ENCODE data around the gene SRSF1.
"Not testable (repeated sequence)": the region's sequence is repeated elsewhere in the genome, so short reads cannot be mapped to it uniquely, and the experiment has no call there.

SRSF1 gene

DNA sequence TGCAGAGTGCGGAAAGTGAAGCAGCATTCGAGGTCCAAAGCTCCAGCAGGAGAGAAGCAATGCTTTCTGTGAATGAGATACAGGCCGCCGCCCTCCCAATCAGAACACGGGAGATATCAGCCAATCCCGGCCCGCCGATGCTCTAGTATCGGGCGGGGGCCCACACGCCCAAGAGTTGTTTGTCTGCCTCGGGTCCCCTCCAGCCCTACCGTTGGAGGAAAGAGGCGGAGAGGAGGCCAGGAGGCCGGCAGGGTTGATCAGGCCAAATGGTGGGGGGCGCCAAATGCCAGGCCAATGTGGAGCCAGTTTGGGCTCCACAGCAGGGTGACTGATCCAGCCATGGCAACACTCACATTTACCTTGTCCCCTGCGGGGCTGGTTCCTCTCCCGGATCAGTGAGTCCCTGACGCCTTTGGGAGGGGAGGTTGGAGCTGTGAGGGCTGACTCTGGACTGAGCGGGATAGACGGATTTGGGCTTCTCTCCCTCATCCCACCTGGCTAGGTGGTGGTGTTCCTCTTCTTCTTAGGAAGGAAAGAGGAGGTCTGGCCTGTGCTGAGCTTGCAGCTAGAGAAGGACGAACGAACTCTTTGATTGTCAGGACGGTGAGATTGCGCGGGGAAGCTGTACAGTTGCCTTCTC lies 41.4 kb downstream of the SRSF1 start:
- no peak for DNase-seq (ENCODE audit: low spot score)

DNA sequence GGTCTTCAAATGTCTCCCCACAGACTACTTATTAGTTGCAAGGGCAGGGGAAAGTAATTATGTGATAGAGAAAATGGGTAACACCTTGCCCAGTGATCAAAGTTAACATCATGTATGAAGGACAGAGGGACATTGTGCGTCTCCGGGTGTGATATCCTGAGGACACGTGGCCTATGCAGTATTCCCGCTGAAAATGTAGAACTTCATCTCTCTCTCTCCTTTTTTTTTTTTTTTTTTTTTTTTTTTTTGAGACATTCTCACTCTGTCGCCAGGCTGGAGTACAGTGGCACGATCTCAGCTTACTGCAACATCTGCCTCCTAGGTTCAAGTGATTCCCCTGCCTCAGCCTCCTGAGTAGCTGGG lies 43.9 kb downstream of the SRSF1 start:
- no peak for DNase-seq (ENCODE audit: low spot score)

DNA sequence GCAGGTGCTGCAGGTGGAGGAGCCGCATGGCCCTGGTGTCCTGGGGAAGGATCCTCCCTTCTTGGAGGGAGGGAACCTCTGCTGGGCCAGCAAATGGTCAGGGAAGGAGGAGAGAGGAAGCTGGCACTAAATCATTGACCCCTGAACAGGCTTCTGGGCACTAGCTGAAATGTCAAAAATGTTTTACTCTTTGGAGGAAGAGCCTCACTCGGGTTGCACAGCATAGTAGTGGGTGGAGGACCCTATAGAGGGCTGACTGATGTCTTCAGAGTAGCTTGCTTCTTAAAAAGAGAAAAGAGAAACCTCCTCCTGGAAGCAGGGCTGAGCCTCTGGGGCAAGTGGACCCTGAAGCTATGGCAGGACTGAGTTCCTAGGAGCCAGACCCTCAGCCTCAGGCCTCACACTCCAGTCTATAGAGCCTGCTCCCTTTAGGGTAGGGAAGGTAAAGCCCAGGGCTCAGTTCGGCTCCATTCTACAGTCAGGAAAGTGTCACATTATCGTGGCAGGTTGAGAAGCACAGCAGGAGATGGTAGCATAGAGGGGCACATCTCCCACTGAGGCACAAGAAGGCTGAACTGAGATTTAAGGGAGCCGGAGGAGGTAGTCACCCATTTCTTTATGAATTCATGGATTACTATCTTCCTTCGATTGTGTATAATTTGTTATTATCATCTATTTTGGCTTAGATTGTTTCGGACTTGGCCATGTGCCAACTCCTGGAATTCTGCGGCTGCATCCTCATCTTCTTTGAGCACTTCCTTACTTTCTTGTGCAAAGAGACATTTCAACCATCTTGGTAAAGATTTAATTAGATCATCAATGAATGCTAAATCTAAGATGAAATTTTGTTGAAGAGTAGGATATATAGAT lies 44.5 kb downstream of the SRSF1 start:
- DNase-seq (ENCODE audit: low spot score), result no peak

DNA sequence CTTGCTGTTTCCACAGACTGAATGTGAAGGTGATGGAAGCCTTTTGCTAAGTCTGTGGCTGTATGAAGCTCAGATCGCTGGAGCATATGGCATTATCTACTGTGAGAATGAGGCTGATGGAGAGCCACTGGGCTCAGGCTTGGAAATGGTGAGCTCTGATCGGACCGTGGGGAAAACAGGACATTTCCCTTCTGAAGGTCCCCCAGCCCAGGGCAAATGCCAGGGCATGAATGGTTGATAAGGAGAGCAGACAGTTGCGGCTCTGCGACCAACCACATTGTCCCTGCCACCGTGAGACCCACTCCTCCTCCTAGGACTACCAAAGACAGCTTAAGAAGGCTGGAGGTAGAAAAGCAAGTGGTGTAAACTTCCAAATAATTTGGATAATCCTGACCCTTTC lies 47.1 kb downstream of the SRSF1 start:
- DNase-seq (ENCODE audit: low spot score), result no peak

DNA sequence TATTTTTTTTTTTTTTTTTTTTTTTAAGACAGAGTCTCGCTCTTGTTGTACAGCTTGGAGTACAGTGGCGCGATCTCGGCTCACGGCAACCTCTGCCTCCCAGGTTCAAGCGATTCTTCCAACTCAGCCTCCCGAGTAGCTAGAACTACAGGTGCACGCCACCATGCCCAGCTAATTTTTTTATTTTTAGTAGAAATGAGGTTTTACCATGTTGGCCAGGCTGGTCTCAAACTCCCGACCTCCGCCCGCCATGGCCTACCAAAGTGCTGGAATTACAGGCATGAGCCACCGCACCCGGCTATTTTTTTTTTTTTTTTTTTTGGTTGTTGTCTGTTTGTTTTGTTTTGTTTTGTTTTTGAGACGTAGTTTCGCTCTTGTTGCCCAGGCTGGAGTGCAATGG lies 48.7 kb downstream of the SRSF1 start:
- DNase-seq (ENCODE audit: low spot score), result not testable (repeated sequence)

DNA sequence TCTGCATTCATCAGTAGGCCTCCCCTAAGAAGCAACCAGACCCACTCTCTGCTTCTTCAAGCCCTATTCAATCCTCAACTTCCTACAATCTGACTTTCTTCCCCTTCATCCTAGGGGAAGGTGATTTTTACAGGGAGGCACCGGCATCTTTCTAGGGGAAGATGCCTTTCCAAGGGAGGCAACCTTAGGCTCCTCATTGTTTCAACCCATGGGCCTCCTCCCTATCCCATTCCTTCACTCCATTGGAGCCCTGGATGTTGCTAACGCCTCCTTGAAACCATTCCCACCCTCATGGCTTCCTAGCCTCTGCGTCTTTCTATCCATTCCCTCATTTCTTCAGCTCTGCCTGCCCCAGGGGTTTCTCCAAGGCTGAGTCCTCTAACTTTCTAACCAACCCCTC lies 49.2 kb downstream of the SRSF1 start:
- no peak for DNase-seq (ENCODE audit: low spot score)

DNA sequence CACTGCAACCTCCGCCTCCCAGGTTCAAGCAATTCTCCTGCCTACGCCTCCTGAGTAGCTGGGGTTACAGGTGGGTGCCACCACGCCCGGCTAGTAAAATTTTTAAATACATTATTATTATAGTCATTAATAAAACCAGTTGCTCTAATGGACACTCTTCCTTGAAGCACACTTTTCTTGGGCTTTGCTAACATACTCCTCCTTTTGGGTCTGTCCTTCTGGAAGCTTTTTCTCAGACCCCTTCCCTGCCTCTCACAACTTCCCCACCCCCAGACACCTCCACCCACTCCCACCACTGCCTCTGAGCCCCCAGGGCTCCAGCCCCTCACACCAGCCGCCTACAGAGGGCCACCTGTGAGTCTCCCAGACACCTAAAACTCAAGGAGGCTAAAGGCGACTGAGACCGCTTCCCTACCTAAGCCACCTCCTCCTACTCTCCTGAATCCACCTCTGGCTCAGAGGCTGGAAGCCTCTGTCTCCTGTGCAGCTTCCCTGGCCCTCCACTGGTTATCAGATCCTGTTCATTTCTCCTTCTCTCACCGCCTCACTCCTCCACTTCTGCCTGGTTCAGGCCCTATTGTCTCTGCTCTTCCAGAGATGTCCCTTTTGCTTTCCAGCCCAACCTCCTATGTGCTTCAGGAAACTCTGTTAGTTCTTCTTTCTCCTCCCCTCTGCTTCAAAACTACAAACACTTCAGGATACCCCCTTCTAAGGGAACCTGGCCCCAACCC lies 49.8 kb downstream of the SRSF1 start:
- no peak for DNase-seq (ENCODE audit: low spot score)

DNA sequence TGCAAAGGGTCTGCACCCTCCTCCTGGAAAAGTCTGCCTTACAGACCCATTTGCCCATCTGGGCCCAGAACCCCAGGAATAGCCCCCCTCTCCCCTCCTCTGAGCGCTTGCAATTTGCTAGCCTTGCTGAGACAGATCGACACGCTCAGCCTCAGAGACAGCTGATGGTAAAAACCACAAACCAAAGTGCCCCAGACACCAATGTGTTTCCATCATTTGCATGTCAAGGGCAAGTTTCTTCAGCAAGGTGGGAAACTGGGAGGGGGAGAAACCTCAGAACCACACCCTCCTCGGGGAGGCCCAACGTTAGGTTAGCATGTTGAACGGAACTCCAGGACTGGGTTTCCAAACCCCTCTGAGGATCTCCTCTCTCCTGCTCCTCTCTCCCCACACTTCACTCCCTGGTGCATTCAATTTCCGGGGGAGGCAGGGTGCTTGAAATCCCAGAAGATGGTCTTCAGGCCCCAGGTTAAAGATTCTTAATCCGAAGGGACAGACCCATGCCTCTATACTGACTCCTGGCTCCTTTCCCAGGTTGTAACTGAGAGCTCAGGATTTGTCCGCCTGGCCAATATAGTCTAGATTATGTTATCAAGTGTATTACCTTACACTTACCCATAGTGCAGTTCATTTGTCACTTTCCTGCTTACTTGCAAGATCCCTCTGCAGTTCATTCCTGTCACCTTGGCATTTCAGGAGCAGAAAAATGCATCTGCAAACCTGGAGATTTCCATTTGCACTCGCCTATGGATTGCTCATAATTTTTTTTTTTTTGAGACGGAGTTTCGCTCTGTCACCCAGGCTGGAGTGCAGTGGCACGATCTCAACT lies 50.5 kb downstream of the SRSF1 start:
- DNase-seq (ENCODE audit: low spot score), result no peak

DNA sequence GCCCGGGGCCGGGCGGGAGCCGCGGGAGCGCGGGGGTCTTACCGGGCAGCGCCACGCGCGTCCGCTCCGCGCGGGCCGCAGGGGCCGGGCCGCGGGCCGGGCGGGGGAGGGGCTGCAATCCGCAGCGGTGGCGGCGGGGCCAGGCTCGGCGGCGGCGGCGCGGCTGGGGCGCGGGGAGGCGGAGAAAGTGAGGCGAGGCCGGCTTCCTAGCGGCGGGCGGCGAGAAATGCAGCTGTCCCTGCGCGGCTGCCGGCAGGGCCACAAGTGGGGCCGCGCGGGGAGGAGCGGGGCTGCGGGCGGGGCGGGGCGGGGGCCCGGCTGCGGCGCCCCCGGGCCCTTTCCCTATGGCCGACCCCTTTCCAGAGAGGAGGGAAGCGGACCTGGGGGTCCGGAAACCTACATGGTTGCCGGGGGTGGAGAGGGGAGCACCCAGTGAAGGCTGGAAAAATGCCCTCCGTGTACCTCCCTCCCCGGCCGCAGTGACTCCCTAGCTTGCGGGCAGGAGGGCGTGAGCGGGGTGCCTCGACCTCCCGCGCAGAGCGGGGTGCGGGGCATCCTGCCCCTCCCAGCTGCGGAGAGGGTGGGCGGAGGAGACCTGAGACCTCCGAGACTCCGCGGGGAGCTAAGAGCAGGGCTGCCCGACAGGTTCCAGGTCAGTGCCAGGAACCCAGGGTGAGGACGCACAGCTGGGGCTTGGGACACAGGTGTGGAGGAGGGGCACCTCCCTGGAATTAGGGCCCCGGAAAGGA lies 51.7 kb downstream of the SRSF1 start, which contains the start of gene CUEDC1:
Gene CUEDC1 (minus strand): TSS at position 230 of the 749 bp plus-strand sequence. CDS start 69,848 bp downstream, outside the sequence.
- DNase-seq (ENCODE audit: low spot score), result peak; percentile 45

DNA sequence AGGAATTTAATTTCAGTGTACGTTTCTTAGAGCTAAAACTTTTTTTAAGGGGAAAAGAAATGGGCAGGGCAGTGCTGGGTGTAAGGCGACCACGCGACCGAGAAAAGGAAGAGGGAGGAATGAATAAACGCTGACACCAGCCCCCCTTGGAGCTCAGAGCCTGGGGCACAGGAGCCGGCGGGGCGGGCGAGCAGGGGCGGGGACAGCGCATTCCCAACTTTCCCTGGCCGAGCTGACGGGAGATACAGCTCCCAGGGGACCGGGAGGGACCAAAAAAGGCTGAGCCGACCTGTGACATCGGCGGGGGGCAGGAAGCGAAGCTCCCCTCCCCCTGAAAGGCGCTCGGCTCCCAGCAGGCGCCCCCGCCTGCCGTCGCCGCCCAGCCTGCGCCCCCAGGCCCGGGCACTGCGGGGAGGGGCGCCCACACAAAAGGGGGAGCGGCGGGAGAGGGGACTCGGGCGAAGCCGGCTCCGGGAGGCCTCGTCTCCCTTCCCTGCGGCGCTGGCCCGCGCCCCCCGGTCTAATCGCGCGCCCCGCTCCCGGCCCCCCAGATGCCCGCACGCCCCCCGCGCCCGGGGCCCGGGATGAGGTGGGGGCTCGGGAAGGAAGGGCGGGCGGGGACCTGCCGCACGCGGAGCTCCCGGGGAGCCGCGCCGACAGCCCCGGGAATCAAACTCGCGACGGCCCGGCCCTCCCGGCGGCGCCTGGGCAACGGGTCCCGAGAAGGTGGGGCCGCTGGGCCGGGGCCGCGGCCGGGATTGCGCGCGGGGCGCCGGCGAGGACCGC lies 52.5 kb downstream of the SRSF1 start:
- peak; percentile 60 for DNase-seq (ENCODE audit: low spot score)

DNA sequence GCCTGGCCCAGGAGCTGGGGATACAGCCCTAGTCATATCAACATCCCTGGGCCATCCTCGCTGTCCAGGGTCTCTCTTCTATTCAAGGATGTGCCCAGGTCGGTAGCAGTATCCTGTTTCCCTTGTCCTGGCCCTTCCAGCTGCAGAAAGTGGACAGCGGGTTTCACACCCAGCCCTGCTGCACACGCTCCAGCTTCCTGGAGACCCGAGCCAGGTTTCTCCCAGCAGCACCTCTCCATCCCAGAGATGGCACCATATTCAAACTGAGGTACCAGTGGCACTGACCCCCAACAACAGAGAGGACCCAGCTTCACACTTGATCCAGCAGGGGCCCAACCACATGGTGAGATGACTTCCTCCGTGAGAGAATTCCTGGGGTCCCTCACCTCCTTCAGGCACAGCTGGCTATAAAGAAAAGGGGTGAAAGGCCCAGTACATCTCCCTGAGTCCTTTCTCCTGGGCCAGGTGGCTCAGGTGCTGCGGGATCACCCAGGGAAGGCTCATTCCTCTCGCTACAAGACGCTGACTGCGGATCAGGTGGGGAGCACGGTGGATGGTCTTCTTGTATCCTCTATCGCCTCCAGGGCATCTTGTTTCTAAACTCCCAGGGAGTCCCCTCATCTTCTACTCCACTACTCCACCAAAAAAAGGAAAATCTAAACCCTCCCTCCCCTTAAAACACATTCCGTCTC lies 53.2 kb downstream of the SRSF1 start:
- DNase-seq (ENCODE audit: low spot score), result no peak

Measured in pons (tissue), 1 donor.